Measurements from ENCODE around the gene MSH5. TPM values are rescaled to one million over a fixed set of nuclear protein-coding genes. Genes with fewer than 3 reads are reported as not detected.
A peak's percentile ranks its signal among the peaks of the same experiment; 100 is the strongest.

Gene MSH5
- total RNA-seq, 2 experiments from 2014 or later: 104 to 218 TPM

- TF ChIP-seq CTCF (conservative IDR thresholded peaks at IDR 0.05; ENCODE audit: low read length) (no peak), EZH2phosphoT487 (IDR thresholded peaks at IDR 0.05; ENCODE audit: borderline replicate concordance, low read depth, low read length) (no peak)
- ChIA-PET CTCF (ENCODE audit: unreplicated experiment) (no interaction called here), POLR2A (no interaction called here)
- H3K9me2 ChIP-seq (ENCODE audit: insufficient read depth, low read length): no peaks in the 10 kb centered on the region
- no peak within 1 kb of the TSS for H3K27ac ChIP-seq (ENCODE audit: low read depth, low read length, poor library complexity, severe bottlenecking)
- no peak for DNase-seq (ENCODE audit: low spot score)
- no peak within 1 kb of the TSS for H3K4me3 ChIP-seq (ENCODE audit: low read depth, low read length, poor library complexity, severe bottlenecking)
- intact Hi-C loops (cut with micrococcal nuclease; ENCODE audit: unreplicated experiment): no loop called here
- BruUV-seq (replicated peaks): no TSS peak
- no peak within 1 kb of the TSS for H2AFZ ChIP-seq (ENCODE audit: low read length)
- H3K4me2 ChIP-seq (ENCODE audit: low read length): no peak within 1 kb of the TSS
- H4K20me1 ChIP-seq (ENCODE audit: insufficient read depth, low read length): no peaks in the 10 kb centered on the region; the same call in 1 of the 2 replicates
- no peaks in the 10 kb centered on the region for H3K9me3 ChIP-seq (ENCODE audit: low read length)
- H3K79me2 ChIP-seq (ENCODE audit: insufficient read depth, low read depth, low read length): no peaks in the 10 kb centered on the region
- H3K36me3 ChIP-seq (ENCODE audit: insufficient read depth, low read length): peaks cover 46% of the 10 kb centered on the region
- H3K4me1 ChIP-seq (ENCODE audit: insufficient read depth, low read length, poor library complexity, severe bottlenecking): no peaks in the 10 kb centered on the region
Observed at GRCh38 chr6:31776989-31777666, 37.3 kb downstream of the MSH5 start, which contains the start of gene VWA7. TSS of gene VWA7 (minus strand) at chr6:31777328. CDS start at chr6:31776779, 549 bp downstream.

GRCh38 chr6:31777667-31778050 is 37.9 kb downstream of the MSH5 start:
- Histone ChIP-seq H3K4me1 (ENCODE audit: insufficient read depth, low read length, poor library complexity, severe bottlenecking) (no peaks in the 10 kb centered on the region), H3K36me3 (ENCODE audit: insufficient read depth, low read length) (peaks cover 51% of the 10 kb centered on the region), H3K79me2 (ENCODE audit: insufficient read depth, low read depth, low read length) (no peaks in the 10 kb centered on the region), H4K20me1 (ENCODE audit: insufficient read depth, low read length) (no peaks in the 10 kb centered on the region; the same call in 1 of the 2 replicates), H3K4me3 (ENCODE audit: low read depth, low read length, poor library complexity, severe bottlenecking) (no peak overlapping the region), H3K9me2 (ENCODE audit: insufficient read depth, low read length) (no peaks in the 10 kb centered on the region), H3K9me3 (ENCODE audit: low read length) (no peaks in the 10 kb centered on the region), H2AFZ (ENCODE audit: low read length) (no peak overlapping the region), H3K27ac (ENCODE audit: low read depth, low read length, poor library complexity, severe bottlenecking) (no peak overlapping the region), H3K4me2 (ENCODE audit: low read length) (no peak overlapping the region)
- CTCF ChIA-PET (ENCODE audit: unreplicated experiment): no interaction called here
- intact Hi-C loops (cut with micrococcal nuclease; ENCODE audit: unreplicated experiment): no loop called here
- DNase-seq (ENCODE audit: low spot score): no peak
- POLR2A ChIA-PET: no interaction called here
- TF ChIP-seq CTCF (conservative IDR thresholded peaks at IDR 0.05; ENCODE audit: low read length) (no peak), EZH2phosphoT487 (IDR thresholded peaks at IDR 0.05; ENCODE audit: borderline replicate concordance, low read depth, low read length) (no peak)
- BruUV-seq (replicated peaks): no TSS peak

GRCh38 chr6:31778193-31778592 is 38.4 kb downstream of the MSH5 start:
- TF ChIP-seq CTCF (conservative IDR thresholded peaks at IDR 0.05; ENCODE audit: low read length) (no peak), EZH2phosphoT487 (IDR thresholded peaks at IDR 0.05; ENCODE audit: borderline replicate concordance, low read depth, low read length) (no peak)
- Histone ChIP-seq H3K9me3 (ENCODE audit: low read length) (no peaks in the 10 kb centered on the region), H3K4me1 (ENCODE audit: insufficient read depth, low read length, poor library complexity, severe bottlenecking) (no peaks in the 10 kb centered on the region), H2AFZ (ENCODE audit: low read length) (no peak overlapping the region), H3K79me2 (ENCODE audit: insufficient read depth, low read depth, low read length) (no peaks in the 10 kb centered on the region), H3K4me2 (ENCODE audit: low read length) (no peak overlapping the region), H4K20me1 (ENCODE audit: insufficient read depth, low read length) (no peaks in the 10 kb centered on the region; the same call in 1 of the 2 replicates), H3K27ac (ENCODE audit: low read depth, low read length, poor library complexity, severe bottlenecking) (no peak overlapping the region), H3K4me3 (ENCODE audit: low read depth, low read length, poor library complexity, severe bottlenecking) (no peak overlapping the region), H3K36me3 (ENCODE audit: insufficient read depth, low read length) (peaks cover 56% of the 10 kb centered on the region), H3K9me2 (ENCODE audit: insufficient read depth, low read length) (no peaks in the 10 kb centered on the region)
- no peak for DNase-seq (ENCODE audit: low spot score)
- POLR2A ChIA-PET: no interaction called here
- TSS peak; percentile 59 for BruUV-seq (replicated peaks)
- CTCF ChIA-PET (ENCODE audit: unreplicated experiment): no interaction called here
- intact Hi-C loops (cut with micrococcal nuclease; ENCODE audit: unreplicated experiment): no loop called here

Measured in OCI-LY7 (cell line).